Measurements from ENCODE around the gene VSX1. TPM values are rescaled to one million over a fixed set of nuclear protein-coding genes. Genes with fewer than 3 reads are reported as not detected.

The VSX1 gene
- total and polyA plus RNA-seq, 7 experiments from 2014 or later = not detected

- ChIA-PET CTCF (interaction anchor here (3.7 kb wide), 1 partner anchor 33 kb away, joined by 16 read pairs; no protein-coding TSS in a partner anchor), POLR2A (no interaction called here)
- peaks cover 3% of the 10 kb centered on the region in 2 donors for H3K4me1 ChIP-seq (ENCODE audit: control insufficient read depth in 2 of 2, insufficient read depth in 2 of 2, low read length in 2 of 2)
- Mint-ChIP-seq H3K27ac (no peak overlapping the region), H3K36me3 (peaks cover 6 to 35% (median 12%) of the 10 kb centered on the region in 5 donors), H3K9me3 (no peaks in the 10 kb centered on the region), H3K4me3 (peak overlapping the region in 2 of 10 donors; percentile 18 to 42), H3K4me1 (peaks cover 6 to 45% (median 33%) of the 10 kb centered on the region in 7 donors), H3K27me3 (no peaks in the 10 kb centered on the region)
- intact Hi-C loops (cut with micrococcal nuclease) = no loop called here
- H3K4me3 ChIP-seq (ENCODE audit: low read length) = no peak overlapping the region
- H3K9me3 ChIP-seq (ENCODE audit: control insufficient read depth in 2 of 3, low read length in 3 of 3) = no peaks in the 10 kb centered on the region
- peaks cover 0 to 21% (median 0%) of the 10 kb centered on the region in 3 experiments for H3K36me3 ChIP-seq (ENCODE audit: control insufficient read depth in 2 of 3, insufficient read depth in 3 of 3, low read length in 3 of 3)
- DNase-seq (no peak), ATAC-seq (no peak)
- H3K27ac ChIP-seq (ENCODE audit: low read depth, low read length) = no peak overlapping the region
- no peaks in the 10 kb centered on the region for H3K27me3 ChIP-seq (ENCODE audit: control insufficient read depth in 2 of 2, insufficient read depth in 2 of 2, low read length in 2 of 2)
These were observed 51.2 kb downstream of the VSX1 start for GRCh38 chr20:25030649-25031207.

GRCh38 chr20:25030007-25030648 lies 51.8 kb downstream of the VSX1 start:
- peak overlapping the region in 2 of 9 donors; percentile 18 to 44 for H3K27ac Mint-ChIP-seq
- intact Hi-C loops (cut with micrococcal nuclease) = no loop called here
- POLR2A ChIA-PET = no interaction called here
- CTCF ChIA-PET = no interaction called here
- H3K9me3 Mint-ChIP-seq = no peaks in the 10 kb centered on the region
- no peaks in the 10 kb centered on the region for H3K27me3 Mint-ChIP-seq
- peaks cover 6 to 35% (median 12%) of the 10 kb centered on the region in 5 donors for H3K36me3 Mint-ChIP-seq
- peak overlapping the region in 1 of 10 donors; percentile 42 for H3K4me3 Mint-ChIP-seq
- Histone ChIP-seq H3K9me3 (ENCODE audit: control insufficient read depth in 2 of 3, low read length in 3 of 3) (no peaks in the 10 kb centered on the region), H3K4me1 (ENCODE audit: control insufficient read depth in 2 of 2, insufficient read depth in 2 of 2, low read length in 2 of 2) (peaks cover 0 to 3% of the 10 kb centered on the region in 2 donors), H3K4me3 (ENCODE audit: low read length) (no peak overlapping the region), H3K36me3 (ENCODE audit: control insufficient read depth in 2 of 3, insufficient read depth in 3 of 3, low read length in 3 of 3) (peaks cover 0 to 25% (median 0%) of the 10 kb centered on the region in 3 experiments), H3K27me3 (ENCODE audit: control insufficient read depth in 2 of 2, insufficient read depth in 2 of 2, low read length in 2 of 2) (no peaks in the 10 kb centered on the region), H3K27ac (ENCODE audit: low read depth, low read length) (no peak overlapping the region)
- ATAC-seq (no peak), DNase-seq (no peak)
- H3K4me1 Mint-ChIP-seq = peaks cover 2 to 40% (median 31%) of the 10 kb centered on the region in 7 donors

GRCh38 chr20:25025986-25026605 lies 55.8 kb downstream of the VSX1 start:
- H3K36me3 ChIP-seq (ENCODE audit: control insufficient read depth in 2 of 3, insufficient read depth in 3 of 3, low read length in 3 of 3) = peaks cover 0 to 54% (median 4%) of the 10 kb centered on the region in 3 experiments
- H3K4me3 ChIP-seq (ENCODE audit: low read length) = no peak overlapping the region
- Mint-ChIP-seq H3K4me1 (peaks cover 4 to 36% (median 26%) of the 10 kb centered on the region in 7 donors), H3K27ac (no peak overlapping the region), H3K4me3 (no peak overlapping the region), H3K36me3 (peaks cover 10 to 28% (median 13%) of the 10 kb centered on the region in 5 donors), H3K9me3 (no peaks in the 10 kb centered on the region), H3K27me3 (no peaks in the 10 kb centered on the region)
- H3K27me3 ChIP-seq (ENCODE audit: control insufficient read depth in 2 of 2, insufficient read depth in 2 of 2, low read length in 2 of 2) = no peaks in the 10 kb centered on the region
- DNase-seq = no peak
- intact Hi-C loops (cut with micrococcal nuclease) = no loop called here
- peaks cover 0 to 3% of the 10 kb centered on the region in 2 donors for H3K4me1 ChIP-seq (ENCODE audit: control insufficient read depth in 2 of 2, insufficient read depth in 2 of 2, low read length in 2 of 2)
- no peaks in the 10 kb centered on the region for H3K9me3 ChIP-seq (ENCODE audit: control insufficient read depth in 2 of 3, low read length in 3 of 3)
- ChIA-PET POLR2A (no interaction called here), CTCF (no interaction called here)
- no peak for ATAC-seq
- no peak overlapping the region for H3K27ac ChIP-seq (ENCODE audit: low read depth, low read length)

Other genes starting within 250 kb of the VSX1 start
- 10 to 100 TPM in 3 of 5 experiments, 1 to 10 TPM in 2; 1.4 to 74.9 (median 11.5) TPM for gene CST7, start 132.9 kb downstream of the VSX1 start, total RNA-seq
- gene CST7, start 132.9 kb downstream of the VSX1 start, polyA plus RNA-seq = 1 to 10 TPM; 2.3 to 4.2 TPM
- gene APMAP, start 89.4 kb downstream of the VSX1 start, total RNA-seq = 10 to 100 TPM; 28.2 to 47.3 (median 38.8) TPM
- 10 to 100 TPM; 70.2 to 74.6 TPM for gene APMAP, start 89.4 kb downstream of the VSX1 start, polyA plus RNA-seq
- 10 to 100 TPM; 33.1 to 51.7 (median 38.4) TPM for gene ACSS1, start 24.0 kb downstream of the VSX1 start, total RNA-seq
- gene ACSS1, start 24.0 kb downstream of the VSX1 start, polyA plus RNA-seq = 10 to 100 TPM; 39.7 to 44.7 TPM
- 100 to 1,000 TPM in 2 of 5 experiments, 10 to 100 TPM in 3; 41.1 to 108 (median 74.4) TPM for gene ENTPD6, start 113.6 kb upstream of the VSX1 start, total RNA-seq
- 10 to 100 TPM; 43.7 to 56.9 TPM for gene ENTPD6, start 113.6 kb upstream of the VSX1 start, polyA plus RNA-seq
- gene PYGB, start 165.9 kb upstream of the VSX1 start, total RNA-seq = 10 to 100 TPM; 29.8 to 45.2 (median 43.6) TPM
- gene PYGB, start 165.9 kb upstream of the VSX1 start, polyA plus RNA-seq = 10 to 100 TPM; 55.9 to 81.6 TPM

Measured in naive thymus-derived CD4-positive, alpha-beta T cell (primary cell).